GM23338 (cell line): ENCODE data around the gene DOCK2. TPM values are rescaled to one million over a fixed set of nuclear protein-coding genes. Genes with fewer than 3 reads are reported as not detected.

Experiments used
- ATAC-seq: fragments of 200-7000 bp; cut with Tn5 transposase; 3 replicates; pipeline ENCODE4 v1.9.1; 2020
- DNase-seq: peaks from one replicate; pipeline ENCODE4 v3.0.0-alpha.2; 2015; ENCODE audit warnings: low spot score
- H2AFZ ChIP-seq: fragments of 200-600 bp; sonication (generic); 2 replicates; pipeline ENCODE4 v1.8.0; 2016; ENCODE audit warnings: antibody characterized with exemption, mild to moderate bottlenecking, moderate library complexity
- H3F3A ChIP-seq: fragments of 200-600 bp; sonication (generic); replicated peaks from 2 replicates; pipeline ENCODE4 v1.8.0; 2017; ENCODE audit warnings: antibody characterized with exemption, mixed run types, low read depth
- H3K27ac ChIP-seq: fragments of 200-600 bp; sonication (generic); 2 replicates; pipeline ENCODE4 v1.6.1; 2016; ENCODE audit warnings: low read depth
- H3K27me3 ChIP-seq: fragments of 200-600 bp; sonication (generic); 2 replicates; pipeline ENCODE4 v1.8.0; 2016; ENCODE audit warnings: mild to moderate bottlenecking, mixed run types, moderate library complexity; ENCODE audit not compliant: insufficient read depth
- H3K36me3 ChIP-seq: fragments of 200-600 bp; sonication (generic); 2 replicates; pipeline ENCODE4 v1.8.0; 2016; ENCODE audit warnings: mild to moderate bottlenecking; ENCODE audit not compliant: insufficient read depth
- H3K4me1 ChIP-seq: fragments of 200-600 bp; sonication (generic); 2 replicates; pipeline ENCODE4 v1.8.0; 2016; ENCODE audit warnings: mild to moderate bottlenecking, moderate library complexity; ENCODE audit not compliant: insufficient read depth
- H3K4me2 ChIP-seq: fragments of 200-600 bp; sonication (generic); 2 replicates; pipeline ENCODE4 v1.7.1; 2017; ENCODE audit warnings: mixed run types
- H3K4me3 ChIP-seq: fragments of 200-600 bp; sonication (generic); 2 replicates; pipeline ENCODE4 v1.6.1; 2016; ENCODE audit warnings: mixed run types
- H3K79me2 ChIP-seq: fragments of 200-600 bp; sonication (generic); replicated peaks from 2 replicates; pipeline ENCODE4 v1.8.0; 2017; ENCODE audit warnings: mild to moderate bottlenecking; ENCODE audit not compliant: insufficient read depth
- H3K9me2 ChIP-seq: fragments of 200-600 bp; sonication (generic); 2 replicates; pipeline ENCODE4 v1.8.0; 2017; ENCODE audit not compliant: insufficient read depth
- H4K20me1 ChIP-seq: fragments of 200-600 bp; sonication (generic); replicated peaks from 2 replicates; pipeline ENCODE4 v1.8.0; 2017; ENCODE audit warnings: mild to moderate bottlenecking; ENCODE audit not compliant: insufficient read depth
- H3K27ac Mint-ChIP-seq: 2 replicates; pipeline ENCODE4 v1.8.0; 2020; ENCODE audit warnings: inconsistent platforms, mild to moderate bottlenecking, moderate library complexity, mixed read lengths
- H3K27me3 Mint-ChIP-seq: 3 replicates; pipeline ENCODE4 v1.8.0; 2022; ENCODE audit warnings: low read depth, mild to moderate bottlenecking, moderate library complexity, mixed read lengths, inconsistent platforms; ENCODE audit not compliant: insufficient read depth, poor library complexity
- H3K36me3 Mint-ChIP-seq: 3 replicates; pipeline ENCODE4 v1.8.0; 2021; ENCODE audit warnings: low read depth, mild to moderate bottlenecking, inconsistent platforms, moderate library complexity, mixed read lengths
- H3K4me1 Mint-ChIP-seq: 3 replicates; pipeline ENCODE4 v1.8.0; 2020; ENCODE audit warnings: mild to moderate bottlenecking, inconsistent platforms, mixed read lengths
- H3K4me3 Mint-ChIP-seq: 3 replicates; pipeline ENCODE4 v1.8.0; 2021; ENCODE audit warnings: moderate library complexity, mild to moderate bottlenecking, inconsistent platforms, mixed read lengths
- H3K9me3 Mint-ChIP-seq: 3 replicates; pipeline ENCODE4 v1.8.0; 2020; ENCODE audit warnings: moderate library complexity, mild to moderate bottlenecking, inconsistent platforms, mixed read lengths
- CREB1 ChIP-seq: fragments of 250-450 bp; sonication (Bioruptor Pico); IDR thresholded peaks from 2 replicates; pipeline ENCODE4 v1.5.0; 2020; ENCODE audit warnings: low read depth, mild to moderate bottlenecking, moderate library complexity
- EZH2 ChIP-seq: fragments of 200-600 bp; sonication (generic); IDR thresholded peaks from one replicate; pipeline ENCODE4 v1.8.0; 2017; ENCODE audit warnings: antibody characterized with exemption, mild to moderate bottlenecking, low read depth; ENCODE audit not compliant: unreplicated experiment
- EZH2phosphoT487 ChIP-seq: fragments of 200-600 bp; sonication (generic); IDR thresholded peaks from one replicate; pipeline ENCODE4 v1.8.1; 2018; ENCODE audit warnings: antibody characterized with exemption; ENCODE audit not compliant: unreplicated experiment
- JUNB ChIP-seq: IDR thresholded peaks from one replicate; pipeline ENCODE4 v1.6.1; 2016; ENCODE audit warnings: antibody characterized with exemption; ENCODE audit not compliant: unreplicated experiment
- NANOG ChIP-seq: IDR thresholded peaks from 2 replicates; pipeline ENCODE4 v1.6.1; 2016; ENCODE audit warnings: antibody characterized with exemption, borderline replicate concordance
- POLR2AphosphoS5 ChIP-seq: IDR thresholded peaks from 2 replicates; pipeline ENCODE4 v1.6.1; 2016; ENCODE audit warnings: antibody characterized with exemption, low read depth
- STAT1 ChIP-seq: IDR thresholded peaks from one replicate; pipeline ENCODE4 v1.6.1; 2016; ENCODE audit warnings: antibody characterized with exemption; ENCODE audit not compliant: unreplicated experiment
- ZNF114 ChIP-seq: fragments of 250-450 bp; sonication (Bioruptor Pico); IDR thresholded peaks from 2 replicates; pipeline ENCODE4 v1.5.0; 2020; ENCODE audit warnings: mild to moderate bottlenecking, moderate library complexity
- ZNF331 ChIP-seq: fragments of 250-450 bp; sonication (Bioruptor Pico); IDR thresholded peaks from 2 replicates; pipeline ENCODE4 v1.5.0; 2020; ENCODE audit warnings: low read depth, mild to moderate bottlenecking, moderate library complexity
- polyA plus RNA-seq: library from polyadenylated mRNA; unstranded; fragments of >200 nt; fragmentation: Nextera tagmentation; extraction: Ambion mirVana; gene quantifications from 2 replicates; pipeline ENCODE4 v1.2.1, GENCODE V29; 2016
- total RNA-seq: library from RNA; depleted of rRNA; stranded (reverse); fragments of >200 nt; shearing (Covaris generic); gene quantifications from 2 replicates; pipeline ENCODE4 v1.2.3, GENCODE V29; 2014
- TF ChIP-seq, protein P1 (sequence below): IDR thresholded peaks from one replicate; pipeline ENCODE4 v1.6.1; 2018; ENCODE audit warnings: antibody characterized with exemption; ENCODE audit not compliant: unreplicated experiment
- TF ChIP-seq, protein P2 (sequence below): fragments of 250-450 bp; sonication (Bioruptor Pico); IDR thresholded peaks from 2 replicates; pipeline ENCODE4 v1.5.0; 2020; ENCODE audit warnings: mild to moderate bottlenecking, moderate library complexity
- TF ChIP-seq, protein P3 (sequence below): IDR thresholded peaks from 2 replicates; pipeline ENCODE4 v1.6.1; 2016; ENCODE audit warnings: antibody characterized with exemption

The DOCK2 gene
- total and polyA plus RNA-seq, 2 experiments from 2014 or later = 3.7 to 9.4 TPM

DNA sequence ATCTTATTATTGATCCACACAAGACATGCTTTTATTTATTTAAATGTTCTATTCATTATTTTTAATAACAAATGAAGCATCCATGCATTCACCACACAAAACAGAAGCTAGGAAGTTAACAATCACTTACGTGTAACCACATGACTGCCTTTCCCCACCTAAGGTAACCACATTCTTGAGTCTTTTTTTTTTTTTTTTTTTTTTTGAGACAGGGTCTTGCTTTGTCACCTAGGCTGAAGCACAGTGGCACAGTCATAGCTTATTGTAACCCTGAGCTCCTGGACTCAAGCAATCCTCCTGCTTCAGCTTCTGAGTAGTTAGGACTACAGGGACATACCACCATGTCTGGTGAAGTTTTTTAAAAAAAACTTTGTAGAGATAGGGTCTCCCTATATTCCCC, 133.0 kb downstream of the DOCK2 start:
- H3K27me3 Mint-ChIP-seq = peaks cover 9% of the 10 kb centered on the region
- ATAC-seq = no peak
- 0 out of 2 replicates have a peak, but pooled peaks cover 3% of the 10 kb centered on the region for H4K20me1 ChIP-seq
- no peaks in the 10 kb centered on the region for H3K27me3 ChIP-seq
- H3K27ac Mint-ChIP-seq = no peak overlapping the region
- no peaks in the 10 kb centered on the region for H3F3A ChIP-seq
- H3K4me1 Mint-ChIP-seq = peaks cover 21% of the 10 kb centered on the region
- no peaks in the 10 kb centered on the region for H3K36me3 ChIP-seq
- no peaks in the 10 kb centered on the region for H3K79me2 ChIP-seq
- H3K27ac ChIP-seq = no peak overlapping the region
- H3K4me1 ChIP-seq = peaks cover 22% of the 10 kb centered on the region
- no peak for DNase-seq
- no peaks in the 10 kb centered on the region for H3K36me3 Mint-ChIP-seq
- H3K9me3 Mint-ChIP-seq = no peaks in the 10 kb centered on the region
- H2AFZ ChIP-seq = no peak overlapping the region
- H3K9me2 ChIP-seq = no peaks in the 10 kb centered on the region; the same call in none of the 2 replicates
- TF ChIP-seq ZNF114 (CRISPR knock-in tag) (no peak), ZNF331 (CRISPR knock-in tag) (no peak), CREB1 (no peak), EZH2 (no peak), EZH2phosphoT487 (no peak), JUNB (no peak), POLR2AphosphoS5 (no peak), NANOG (no peak), STAT1 (no peak)
- TF ChIP-seq, protein P1, sequence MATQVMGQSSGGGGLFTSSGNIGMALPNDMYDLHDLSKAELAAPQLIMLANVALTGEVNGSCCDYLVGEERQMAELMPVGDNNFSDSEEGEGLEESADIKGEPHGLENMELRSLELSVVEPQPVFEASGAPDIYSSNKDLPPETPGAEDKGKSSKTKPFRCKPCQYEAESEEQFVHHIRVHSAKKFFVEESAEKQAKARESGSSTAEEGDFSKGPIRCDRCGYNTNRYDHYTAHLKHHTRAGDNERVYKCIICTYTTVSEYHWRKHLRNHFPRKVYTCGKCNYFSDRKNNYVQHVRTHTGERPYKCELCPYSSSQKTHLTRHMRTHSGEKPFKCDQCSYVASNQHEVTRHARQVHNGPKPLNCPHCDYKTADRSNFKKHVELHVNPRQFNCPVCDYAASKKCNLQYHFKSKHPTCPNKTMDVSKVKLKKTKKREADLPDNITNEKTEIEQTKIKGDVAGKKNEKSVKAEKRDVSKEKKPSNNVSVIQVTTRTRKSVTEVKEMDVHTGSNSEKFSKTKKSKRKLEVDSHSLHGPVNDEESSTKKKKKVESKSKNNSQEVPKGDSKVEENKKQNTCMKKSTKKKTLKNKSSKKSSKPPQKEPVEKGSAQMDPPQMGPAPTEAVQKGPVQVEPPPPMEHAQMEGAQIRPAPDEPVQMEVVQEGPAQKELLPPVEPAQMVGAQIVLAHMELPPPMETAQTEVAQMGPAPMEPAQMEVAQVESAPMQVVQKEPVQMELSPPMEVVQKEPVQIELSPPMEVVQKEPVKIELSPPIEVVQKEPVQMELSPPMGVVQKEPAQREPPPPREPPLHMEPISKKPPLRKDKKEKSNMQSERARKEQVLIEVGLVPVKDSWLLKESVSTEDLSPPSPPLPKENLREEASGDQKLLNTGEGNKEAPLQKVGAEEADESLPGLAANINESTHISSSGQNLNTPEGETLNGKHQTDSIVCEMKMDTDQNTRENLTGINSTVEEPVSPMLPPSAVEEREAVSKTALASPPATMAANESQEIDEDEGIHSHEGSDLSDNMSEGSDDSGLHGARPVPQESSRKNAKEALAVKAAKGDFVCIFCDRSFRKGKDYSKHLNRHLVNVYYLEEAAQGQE = no peak
- TF ChIP-seq, protein P2, sequence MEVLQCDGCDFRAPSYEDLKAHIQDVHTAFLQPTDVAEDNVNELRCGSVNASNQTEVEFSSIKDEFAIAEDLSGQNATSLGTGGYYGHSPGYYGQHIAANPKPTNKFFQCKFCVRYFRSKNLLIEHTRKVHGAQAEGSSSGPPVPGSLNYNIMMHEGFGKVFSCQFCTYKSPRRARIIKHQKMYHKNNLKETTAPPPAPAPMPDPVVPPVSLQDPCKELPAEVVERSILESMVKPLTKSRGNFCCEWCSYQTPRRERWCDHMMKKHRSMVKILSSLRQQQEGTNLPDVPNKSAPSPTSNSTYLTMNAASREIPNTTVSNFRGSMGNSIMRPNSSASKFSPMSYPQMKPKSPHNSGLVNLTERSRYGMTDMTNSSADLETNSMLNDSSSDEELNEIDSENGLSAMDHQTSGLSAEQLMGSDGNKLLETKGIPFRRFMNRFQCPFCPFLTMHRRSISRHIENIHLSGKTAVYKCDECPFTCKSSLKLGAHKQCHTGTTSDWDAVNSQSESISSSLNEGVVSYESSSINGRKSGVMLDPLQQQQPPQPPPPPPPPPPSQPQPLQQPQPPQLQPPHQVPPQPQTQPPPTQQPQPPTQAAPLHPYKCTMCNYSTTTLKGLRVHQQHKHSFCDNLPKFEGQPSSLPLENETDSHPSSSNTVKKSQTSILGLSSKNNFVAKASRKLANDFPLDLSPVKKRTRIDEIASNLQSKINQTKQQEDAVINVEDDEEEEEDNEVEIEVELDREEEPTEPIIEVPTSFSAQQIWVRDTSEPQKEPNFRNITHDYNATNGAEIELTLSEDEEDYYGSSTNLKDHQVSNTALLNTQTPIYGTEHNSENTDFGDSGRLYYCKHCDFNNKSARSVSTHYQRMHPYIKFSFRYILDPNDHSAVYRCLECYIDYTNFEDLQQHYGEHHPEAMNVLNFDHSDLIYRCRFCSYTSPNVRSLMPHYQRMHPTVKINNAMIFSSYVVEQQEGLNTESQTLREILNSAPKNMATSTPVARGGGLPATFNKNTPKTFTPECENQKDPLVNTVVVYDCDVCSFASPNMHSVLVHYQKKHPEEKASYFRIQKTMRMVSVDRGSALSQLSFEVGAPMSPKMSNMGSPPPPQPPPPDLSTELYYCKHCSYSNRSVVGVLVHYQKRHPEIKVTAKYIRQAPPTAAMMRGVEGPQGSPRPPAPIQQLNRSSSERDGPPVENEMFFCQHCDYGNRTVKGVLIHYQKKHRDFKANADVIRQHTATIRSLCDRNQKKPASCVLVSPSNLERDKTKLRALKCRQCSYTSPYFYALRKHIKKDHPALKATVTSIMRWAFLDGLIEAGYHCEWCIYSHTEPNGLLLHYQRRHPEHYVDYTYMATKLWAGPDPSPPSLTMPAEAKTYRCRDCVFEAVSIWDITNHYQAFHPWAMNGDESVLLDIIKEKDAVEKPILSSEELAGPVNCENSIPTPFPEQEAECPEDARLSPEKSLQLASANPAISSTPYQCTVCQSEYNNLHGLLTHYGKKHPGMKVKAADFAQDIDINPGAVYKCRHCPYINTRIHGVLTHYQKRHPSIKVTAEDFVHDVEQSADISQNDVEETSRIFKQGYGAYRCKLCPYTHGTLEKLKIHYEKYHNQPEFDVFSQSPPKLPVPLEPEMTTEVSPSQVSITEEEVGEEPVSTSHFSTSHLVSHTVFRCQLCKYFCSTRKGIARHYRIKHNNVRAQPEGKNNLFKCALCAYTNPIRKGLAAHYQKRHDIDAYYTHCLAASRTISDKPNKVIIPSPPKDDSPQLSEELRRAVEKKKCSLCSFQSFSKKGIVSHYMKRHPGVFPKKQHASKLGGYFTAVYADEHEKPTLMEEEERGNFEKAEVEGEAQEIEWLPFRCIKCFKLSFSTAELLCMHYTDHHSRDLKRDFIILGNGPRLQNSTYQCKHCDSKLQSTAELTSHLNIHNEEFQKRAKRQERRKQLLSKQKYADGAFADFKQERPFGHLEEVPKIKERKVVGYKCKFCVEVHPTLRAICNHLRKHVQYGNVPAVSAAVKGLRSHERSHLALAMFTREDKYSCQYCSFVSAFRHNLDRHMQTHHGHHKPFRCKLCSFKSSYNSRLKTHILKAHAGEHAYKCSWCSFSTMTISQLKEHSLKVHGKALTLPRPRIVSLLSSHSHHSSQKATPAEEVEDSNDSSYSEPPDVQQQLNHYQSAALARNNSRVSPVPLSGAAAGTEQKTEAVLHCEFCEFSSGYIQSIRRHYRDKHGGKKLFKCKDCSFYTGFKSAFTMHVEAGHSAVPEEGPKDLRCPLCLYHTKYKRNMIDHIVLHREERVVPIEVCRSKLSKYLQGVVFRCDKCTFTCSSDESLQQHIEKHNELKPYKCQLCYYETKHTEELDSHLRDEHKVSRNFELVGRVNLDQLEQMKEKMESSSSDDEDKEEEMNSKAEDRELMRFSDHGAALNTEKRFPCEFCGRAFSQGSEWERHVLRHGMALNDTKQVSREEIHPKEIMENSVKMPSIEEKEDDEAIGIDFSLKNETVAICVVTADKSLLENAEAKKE (CRISPR knock-in tag) = no peak
- TF ChIP-seq, protein P3, sequence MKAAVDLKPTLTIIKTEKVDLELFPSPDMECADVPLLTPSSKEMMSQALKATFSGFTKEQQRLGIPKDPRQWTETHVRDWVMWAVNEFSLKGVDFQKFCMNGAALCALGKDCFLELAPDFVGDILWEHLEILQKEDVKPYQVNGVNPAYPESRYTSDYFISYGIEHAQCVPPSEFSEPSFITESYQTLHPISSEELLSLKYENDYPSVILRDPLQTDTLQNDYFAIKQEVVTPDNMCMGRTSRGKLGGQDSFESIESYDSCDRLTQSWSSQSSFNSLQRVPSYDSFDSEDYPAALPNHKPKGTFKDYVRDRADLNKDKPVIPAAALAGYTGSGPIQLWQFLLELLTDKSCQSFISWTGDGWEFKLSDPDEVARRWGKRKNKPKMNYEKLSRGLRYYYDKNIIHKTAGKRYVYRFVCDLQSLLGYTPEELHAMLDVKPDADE = no peak
- H3K4me3 ChIP-seq = no peak overlapping the region
- H3K4me2 ChIP-seq = no peak overlapping the region
- H3K4me3 Mint-ChIP-seq = no peak overlapping the region
